Fibroblast of mammary gland (primary cell): ENCODE data around the gene WDR20.

ENCODE experiments used
- DNase-seq: peaks from one replicate; pipeline ENCODE4 v3.0.0-alpha.2; 2010; ENCODE audit warnings: low read depth
- H3K4me3 ChIP-seq: 2 replicates; pipeline ENCODE4 v1.5.1; 2011; ENCODE audit warnings: low read depth, mild to moderate bottlenecking, low read length, moderate library complexity; ENCODE audit not compliant: control insufficient read depth
- TF ChIP-seq, protein P1 (sequence below): conservative IDR thresholded peaks from 2 replicates; pipeline ENCODE4 v1.5.1; 2011; ENCODE audit warnings: low read depth, low read length, inconsistent platforms; ENCODE audit not compliant: control insufficient read depth, insufficient read depth

WDR20 gene

DNA sequence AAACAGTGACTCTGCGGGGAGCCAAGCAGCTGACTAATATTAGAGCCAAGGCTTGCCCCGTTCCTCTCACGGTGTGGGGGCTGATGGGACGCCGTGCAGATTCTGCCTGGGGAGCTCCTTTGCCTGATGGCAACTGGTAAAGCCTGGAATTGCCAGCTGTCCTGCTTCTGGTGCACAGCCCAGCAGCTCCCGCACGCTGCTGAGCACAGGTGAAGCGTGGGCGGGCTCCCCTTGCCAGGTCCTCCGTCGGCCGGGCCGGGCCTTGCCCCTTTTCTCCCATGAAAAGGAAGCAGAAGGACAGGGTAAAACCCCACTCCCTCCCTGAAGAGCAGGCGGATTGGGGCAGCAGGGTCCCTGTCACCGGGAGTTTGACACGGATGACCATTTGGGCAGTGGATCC is 79.0 kb downstream of the WDR20 start:
- TF ChIP-seq, protein P1, sequence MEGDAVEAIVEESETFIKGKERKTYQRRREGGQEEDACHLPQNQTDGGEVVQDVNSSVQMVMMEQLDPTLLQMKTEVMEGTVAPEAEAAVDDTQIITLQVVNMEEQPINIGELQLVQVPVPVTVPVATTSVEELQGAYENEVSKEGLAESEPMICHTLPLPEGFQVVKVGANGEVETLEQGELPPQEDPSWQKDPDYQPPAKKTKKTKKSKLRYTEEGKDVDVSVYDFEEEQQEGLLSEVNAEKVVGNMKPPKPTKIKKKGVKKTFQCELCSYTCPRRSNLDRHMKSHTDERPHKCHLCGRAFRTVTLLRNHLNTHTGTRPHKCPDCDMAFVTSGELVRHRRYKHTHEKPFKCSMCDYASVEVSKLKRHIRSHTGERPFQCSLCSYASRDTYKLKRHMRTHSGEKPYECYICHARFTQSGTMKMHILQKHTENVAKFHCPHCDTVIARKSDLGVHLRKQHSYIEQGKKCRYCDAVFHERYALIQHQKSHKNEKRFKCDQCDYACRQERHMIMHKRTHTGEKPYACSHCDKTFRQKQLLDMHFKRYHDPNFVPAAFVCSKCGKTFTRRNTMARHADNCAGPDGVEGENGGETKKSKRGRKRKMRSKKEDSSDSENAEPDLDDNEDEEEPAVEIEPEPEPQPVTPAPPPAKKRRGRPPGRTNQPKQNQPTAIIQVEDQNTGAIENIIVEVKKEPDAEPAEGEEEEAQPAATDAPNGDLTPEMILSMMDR, result no peak
- H3K4me3 ChIP-seq, result no peak overlapping the region
- DNase-seq, result no peak

DNA sequence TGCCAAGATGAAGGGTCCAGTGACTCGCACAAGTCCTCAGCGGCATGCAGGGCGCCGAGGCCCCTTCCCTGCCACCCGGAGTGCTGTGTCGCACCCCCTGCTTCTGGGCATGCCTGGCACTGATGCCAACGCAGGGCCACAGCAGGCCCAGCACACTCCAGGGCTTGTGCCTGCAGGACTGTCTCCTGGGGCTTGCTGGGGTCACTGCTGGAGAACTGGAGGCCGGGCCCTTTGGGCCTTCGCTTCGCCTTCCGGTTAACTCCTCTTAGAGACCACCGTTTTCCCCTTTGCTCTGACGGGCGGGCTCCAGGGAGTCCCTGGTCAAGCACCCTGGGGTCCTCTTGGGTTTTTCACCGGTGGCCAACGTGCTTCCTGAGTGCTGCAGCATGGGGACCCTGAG is 79.6 kb downstream of the WDR20 start:
- no peak overlapping the region for H3K4me3 ChIP-seq
- no peak for DNase-seq
- TF ChIP-seq, protein P1, result no peak

DNA sequence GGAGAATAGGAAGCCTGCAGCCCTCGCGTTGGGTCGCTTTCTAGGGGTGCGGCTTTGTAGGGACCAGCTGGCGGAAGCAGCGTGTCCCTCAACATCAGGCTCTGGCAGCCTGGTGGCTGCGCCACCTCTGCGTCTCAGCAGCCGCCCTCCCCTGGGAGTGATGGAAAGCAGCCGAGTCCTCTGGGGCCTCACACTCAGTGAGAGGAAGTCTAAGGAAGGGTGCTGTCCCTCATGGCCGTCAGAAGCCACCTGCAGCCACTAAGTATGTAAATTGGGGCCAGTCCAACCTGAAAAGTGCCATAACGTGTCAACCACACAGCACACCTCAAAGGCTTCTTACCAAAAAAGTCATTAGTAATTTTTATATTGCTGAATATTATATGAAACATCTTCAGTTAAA is 80.3 kb downstream of the WDR20 start:
- TF ChIP-seq, protein P1, result no peak
- no peak overlapping the region for H3K4me3 ChIP-seq
- DNase-seq, result no peak

DNA sequence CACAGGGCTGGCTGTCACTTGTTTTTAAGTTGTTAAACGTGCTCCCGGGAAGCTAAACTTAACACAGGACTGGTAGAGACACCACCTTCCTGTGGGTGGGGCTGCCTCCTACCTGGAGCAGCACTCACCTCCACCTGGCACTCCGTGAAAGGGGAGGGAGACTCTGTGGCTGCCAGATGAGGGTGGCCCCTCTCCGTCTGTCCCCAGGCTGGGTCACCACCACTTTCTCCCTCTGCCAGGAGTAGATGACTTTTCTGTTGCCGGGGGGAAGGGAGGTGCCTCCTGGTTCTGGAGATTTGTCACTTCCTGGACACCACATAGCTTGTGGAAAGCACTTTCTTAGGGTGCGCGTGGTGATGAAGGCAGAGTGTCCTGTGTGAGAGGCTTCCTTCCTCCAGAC is 81.3 kb downstream of the WDR20 start:
- H3K4me3 ChIP-seq, result no peak overlapping the region
- peak; percentile 30 for DNase-seq
- TF ChIP-seq, protein P1, result no peak

DNA sequence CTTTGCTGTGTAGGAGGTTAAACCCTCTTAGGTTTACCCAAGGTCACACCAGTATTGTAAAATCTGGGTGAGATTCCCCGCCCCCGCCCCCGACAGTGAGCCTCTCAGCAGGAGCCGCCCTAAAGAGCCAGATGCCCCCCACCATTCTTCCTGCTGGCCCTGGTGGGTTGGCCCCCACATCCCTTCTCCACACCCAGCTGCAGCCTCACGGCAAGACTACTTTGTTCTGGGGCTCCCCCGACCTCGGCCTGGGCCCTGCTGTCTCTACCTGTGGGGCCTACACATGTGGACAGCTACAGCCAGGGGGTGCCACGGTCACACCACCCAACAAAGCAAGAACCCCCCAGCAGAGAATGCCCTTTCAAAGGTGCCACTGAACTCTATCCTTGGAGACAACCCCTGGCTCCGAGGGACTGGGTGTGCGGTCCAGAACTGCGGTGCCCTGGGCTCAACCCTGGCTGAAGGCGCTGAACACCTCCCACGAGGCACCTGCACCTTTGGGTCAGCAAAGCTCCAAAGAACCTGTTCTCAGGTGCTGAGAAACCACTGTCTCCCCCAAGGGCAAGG is 82.4 kb downstream of the WDR20 start:
- TF ChIP-seq, protein P1, result no peak
- no peak for DNase-seq

DNA sequence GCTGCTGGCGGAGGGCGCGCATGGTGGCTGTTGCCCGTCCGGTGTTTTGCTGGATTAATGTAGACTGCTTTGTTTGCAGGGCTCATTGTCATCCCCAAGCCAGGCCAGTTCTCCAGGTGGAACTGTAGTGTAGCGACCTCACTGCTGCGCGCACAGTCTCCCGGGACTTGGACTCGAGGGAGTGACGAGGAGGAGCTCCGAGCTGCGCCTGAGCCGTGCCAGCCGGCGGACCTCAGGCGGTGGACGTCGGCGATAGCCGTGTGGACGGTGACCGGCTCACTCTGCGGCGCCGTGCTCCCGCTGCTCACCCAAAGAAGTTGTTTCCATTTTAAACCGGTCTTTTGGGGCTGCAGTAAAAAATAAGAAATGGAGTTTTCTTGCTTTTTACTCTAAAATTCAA is 83.1 kb downstream of the WDR20 start:
- no peak for DNase-seq
- TF ChIP-seq, protein P1, result no peak
- no peak overlapping the region for H3K4me3 ChIP-seq

More for the DNA sequence above, 82.4 kb downstream of the WDR20 start:
- no peak overlapping the region for H3K4me3 ChIP-seq

DNA sequence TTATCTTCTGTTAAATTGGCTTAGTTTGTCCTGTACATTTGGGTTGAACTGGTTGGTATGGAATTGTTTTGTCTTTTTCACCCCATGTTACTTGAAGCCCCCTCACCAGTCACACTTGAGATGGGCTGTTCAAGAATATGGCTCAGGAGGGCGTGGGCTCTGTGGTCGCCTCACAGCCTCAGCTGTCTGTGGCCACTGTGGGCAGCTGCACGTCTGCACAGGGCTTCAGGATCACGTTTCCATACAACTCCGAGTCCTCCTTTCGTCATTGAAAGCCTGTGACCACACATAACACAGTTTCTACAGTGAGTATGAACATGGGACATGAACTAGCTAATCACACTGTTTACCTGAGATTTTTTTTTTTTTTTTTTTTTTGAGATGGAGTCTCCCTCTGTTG is 84.0 kb downstream of the WDR20 start:
- DNase-seq, result no peak
- TF ChIP-seq, protein P1, result no peak
- H3K4me3 ChIP-seq, result no peak overlapping the region
